ENCODE data around the gene ATP1B1. TPM values are rescaled to one million over a fixed set of nuclear protein-coding genes. Genes with fewer than 3 reads are reported as not detected.

The ATP1B1 gene
- total and polyA plus RNA-seq, 2 of the 13 experiments (the other 11 are each of a cell fraction or from before 2014, with no cell fraction given): 134 to 135 TPM

DNA sequence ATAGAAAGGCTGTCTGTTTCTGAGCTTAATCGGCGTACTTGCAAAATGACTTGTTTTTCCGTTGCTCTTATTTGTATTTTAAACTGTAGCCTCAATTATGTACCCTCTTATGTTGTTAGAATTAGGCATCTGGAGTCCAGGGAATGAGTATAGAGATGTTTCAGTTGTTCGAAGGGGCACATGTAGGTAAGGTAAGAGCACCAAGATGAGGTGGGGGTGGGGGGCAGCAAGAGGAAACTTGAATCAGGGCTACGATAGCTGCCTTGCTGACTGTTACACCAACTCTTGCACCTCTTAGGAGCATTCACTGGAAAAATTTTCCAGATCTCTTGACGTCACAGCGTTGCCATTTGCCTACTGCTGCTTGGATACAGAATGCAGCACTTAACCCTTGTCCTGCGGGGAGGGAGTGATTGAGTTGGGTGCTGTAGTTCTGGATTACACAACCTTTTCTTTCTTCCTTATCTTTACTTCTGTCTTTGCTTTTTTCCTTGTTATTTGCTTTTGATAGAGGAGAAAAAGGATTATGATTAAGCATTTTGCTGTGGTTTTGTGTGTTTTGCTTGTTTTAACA lies 3.2 kb downstream of the ATP1B1 start (continued):
- TF ChIP-seq, protein P1, sequence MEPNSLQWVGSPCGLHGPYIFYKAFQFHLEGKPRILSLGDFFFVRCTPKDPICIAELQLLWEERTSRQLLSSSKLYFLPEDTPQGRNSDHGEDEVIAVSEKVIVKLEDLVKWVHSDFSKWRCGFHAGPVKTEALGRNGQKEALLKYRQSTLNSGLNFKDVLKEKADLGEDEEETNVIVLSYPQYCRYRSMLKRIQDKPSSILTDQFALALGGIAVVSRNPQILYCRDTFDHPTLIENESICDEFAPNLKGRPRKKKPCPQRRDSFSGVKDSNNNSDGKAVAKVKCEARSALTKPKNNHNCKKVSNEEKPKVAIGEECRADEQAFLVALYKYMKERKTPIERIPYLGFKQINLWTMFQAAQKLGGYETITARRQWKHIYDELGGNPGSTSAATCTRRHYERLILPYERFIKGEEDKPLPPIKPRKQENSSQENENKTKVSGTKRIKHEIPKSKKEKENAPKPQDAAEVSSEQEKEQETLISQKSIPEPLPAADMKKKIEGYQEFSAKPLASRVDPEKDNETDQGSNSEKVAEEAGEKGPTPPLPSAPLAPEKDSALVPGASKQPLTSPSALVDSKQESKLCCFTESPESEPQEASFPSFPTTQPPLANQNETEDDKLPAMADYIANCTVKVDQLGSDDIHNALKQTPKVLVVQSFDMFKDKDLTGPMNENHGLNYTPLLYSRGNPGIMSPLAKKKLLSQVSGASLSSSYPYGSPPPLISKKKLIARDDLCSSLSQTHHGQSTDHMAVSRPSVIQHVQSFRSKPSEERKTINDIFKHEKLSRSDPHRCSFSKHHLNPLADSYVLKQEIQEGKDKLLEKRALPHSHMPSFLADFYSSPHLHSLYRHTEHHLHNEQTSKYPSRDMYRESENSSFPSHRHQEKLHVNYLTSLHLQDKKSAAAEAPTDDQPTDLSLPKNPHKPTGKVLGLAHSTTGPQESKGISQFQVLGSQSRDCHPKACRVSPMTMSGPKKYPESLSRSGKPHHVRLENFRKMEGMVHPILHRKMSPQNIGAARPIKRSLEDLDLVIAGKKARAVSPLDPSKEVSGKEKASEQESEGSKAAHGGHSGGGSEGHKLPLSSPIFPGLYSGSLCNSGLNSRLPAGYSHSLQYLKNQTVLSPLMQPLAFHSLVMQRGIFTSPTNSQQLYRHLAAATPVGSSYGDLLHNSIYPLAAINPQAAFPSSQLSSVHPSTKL (CRISPR knock-in tag; IDR thresholded peaks at IDR 0.05): peak; percentile 51; the same call in 1 of the 2 replicates
- TF ChIP-seq SAP130 (CRISPR knock-in tag; IDR thresholded peaks at IDR 0.05; ENCODE audit: low read depth) (peak; percentile 93), POLR2G (IDR thresholded peaks at IDR 0.05; ENCODE audit: low read depth, low read length) (peak; percentile 60), ZNF644 (CRISPR knock-in tag; IDR thresholded peaks at IDR 0.05; ENCODE audit: low read depth) (0 out of 2 replicates have a peak, but pooled peaks have one; percentile 49), SOX6 (IDR thresholded peaks at IDR 0.05) (no peak), SOX6 (CRISPR knock-in tag; IDR thresholded peaks at IDR 0.05) (peak; percentile 82), RBAK (CRISPR knock-in tag; IDR thresholded peaks at IDR 0.05) (peak; percentile 98), SMC3 (IDR thresholded peaks at IDR 0.05; ENCODE audit: low read length) (peak; percentile 14; the same call in 1 of the 2 replicates), ZSCAN12 (CRISPR knock-in tag; IDR thresholded peaks at IDR 0.05) (no peak), GABPB1 (CRISPR knock-in tag; IDR thresholded peaks at IDR 0.05) (no peak), ZNF44 (CRISPR knock-in tag; IDR thresholded peaks at IDR 0.05) (no peak), ZNF878 (CRISPR knock-in tag; IDR thresholded peaks at IDR 0.05) (no peak), CREB1 (IDR thresholded peaks at IDR 0.05) (peak; percentile 92), CREB1 (CRISPR knock-in tag; IDR thresholded peaks at IDR 0.05) (peak; percentile 90), GATAD2A (CRISPR knock-in tag; IDR thresholded peaks at IDR 0.05) (peak; percentile 78), FOSL1 (CRISPR knock-in tag; IDR thresholded peaks at IDR 0.05; ENCODE audit: borderline replicate concordance) (no peak), RBM39 (IDR thresholded peaks at IDR 0.05; ENCODE audit: low read depth, low read length, poor library complexity, severe bottlenecking) (no peak), ZNF776 (CRISPR knock-in tag; IDR thresholded peaks at IDR 0.05) (no peak), SRF (IDR thresholded peaks at IDR 0.05; ENCODE audit: low read depth, low read length) (no peak), ZC3H13 (CRISPR knock-in tag; IDR thresholded peaks at IDR 0.05) (no peak), AKAP8 (CRISPR knock-in tag; IDR thresholded peaks at IDR 0.05) (0 out of 2 replicates have a peak, but pooled peaks have one; percentile 36)
- TF ChIP-seq, protein P2, sequence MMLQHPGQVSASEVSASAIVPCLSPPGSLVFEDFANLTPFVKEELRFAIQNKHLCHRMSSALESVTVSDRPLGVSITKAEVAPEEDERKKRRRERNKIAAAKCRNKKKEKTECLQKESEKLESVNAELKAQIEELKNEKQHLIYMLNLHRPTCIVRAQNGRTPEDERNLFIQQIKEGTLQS (CRISPR knock-in tag; IDR thresholded peaks at IDR 0.05): peak; percentile 44; the same call in 1 of the 2 replicates
- TF ChIP-seq, protein P3, sequence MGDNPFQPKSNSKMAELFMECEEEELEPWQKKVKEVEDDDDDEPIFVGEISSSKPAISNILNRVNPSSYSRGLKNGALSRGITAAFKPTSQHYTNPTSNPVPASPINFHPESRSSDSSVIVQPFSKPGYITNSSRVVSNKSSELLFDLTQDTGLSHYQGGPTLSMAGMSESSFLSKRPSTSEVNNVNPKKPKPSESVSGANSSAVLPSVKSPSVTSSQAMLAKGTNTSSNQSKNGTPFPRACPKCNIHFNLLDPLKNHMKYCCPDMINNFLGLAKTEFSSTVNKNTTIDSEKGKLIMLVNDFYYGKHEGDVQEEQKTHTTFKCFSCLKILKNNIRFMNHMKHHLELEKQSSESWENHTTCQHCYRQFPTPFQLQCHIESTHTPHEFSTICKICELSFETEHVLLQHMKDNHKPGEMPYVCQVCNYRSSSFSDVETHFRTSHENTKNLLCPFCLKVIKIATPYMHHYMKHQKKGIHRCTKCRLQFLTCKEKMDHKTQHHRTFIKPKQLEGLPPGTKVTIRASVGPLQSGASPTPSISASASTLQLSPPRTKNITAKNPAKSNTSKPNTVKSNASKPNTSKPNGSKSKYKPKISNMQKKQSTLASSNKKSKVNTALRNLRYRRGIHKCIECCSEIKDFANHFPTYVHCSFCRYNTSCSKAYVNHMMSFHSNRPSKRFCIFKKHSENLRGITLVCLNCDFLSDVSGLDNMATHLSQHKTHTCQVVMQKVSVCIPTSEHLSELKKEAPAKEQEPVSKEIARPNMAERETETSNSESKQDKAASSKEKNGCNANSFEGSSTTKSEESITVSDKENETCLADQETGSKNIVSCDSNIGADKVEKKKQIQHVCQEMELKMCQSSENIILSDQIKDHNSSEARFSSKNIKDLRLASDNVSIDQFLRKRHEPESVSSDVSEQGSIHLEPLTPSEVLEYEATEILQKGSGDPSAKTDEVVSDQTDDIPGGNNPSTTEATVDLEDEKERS (CRISPR knock-in tag; IDR thresholded peaks at IDR 0.05): no peak; the same call in 1 of the 2 replicates
- TF ChIP-seq, protein P4, sequence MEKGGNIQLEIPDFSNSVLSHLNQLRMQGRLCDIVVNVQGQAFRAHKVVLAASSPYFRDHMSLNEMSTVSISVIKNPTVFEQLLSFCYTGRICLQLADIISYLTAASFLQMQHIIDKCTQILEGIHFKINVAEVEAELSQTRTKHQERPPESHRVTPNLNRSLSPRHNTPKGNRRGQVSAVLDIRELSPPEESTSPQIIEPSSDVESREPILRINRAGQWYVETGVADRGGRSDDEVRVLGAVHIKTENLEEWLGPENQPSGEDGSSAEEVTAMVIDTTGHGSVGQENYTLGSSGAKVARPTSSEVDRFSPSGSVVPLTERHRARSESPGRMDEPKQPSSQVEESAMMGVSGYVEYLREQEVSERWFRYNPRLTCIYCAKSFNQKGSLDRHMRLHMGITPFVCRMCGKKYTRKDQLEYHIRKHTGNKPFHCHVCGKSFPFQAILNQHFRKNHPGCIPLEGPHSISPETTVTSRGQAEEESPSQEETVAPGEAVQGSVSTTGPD (CRISPR knock-in tag; IDR thresholded peaks at IDR 0.05): no peak
